Gastroesophageal sphincter (tissue), 3 donors: Measurements from ENCODE around the gene CTIF.

ENCODE experiments used
- EP300 ChIP-seq: sonication (generic); formaldehyde crosslinking; IDR thresholded peaks from one replicate; pipeline ENCODE4 v1.6.1; 2017; ENCODE audit warnings: antibody characterized with exemption, mild to moderate bottlenecking
- POLR2A ChIP-seq, 2 donors: fragments of 450-650 bp; IDR thresholded peaks; one replicate each; pipeline ENCODE4 v1.6.1; 2017; ENCODE audit warnings: antibody characterized with exemption in 2 of 2, mild to moderate bottlenecking in 2 of 2, moderate library complexity in 1 of 2
- TF ChIP-seq, protein P1 (sequence below), 4 experiments: fragments of 200-600 bp in 2 of 4; fragments of 450-650 bp in 2 of 4; sonication (generic) in 1 of 4; IDR thresholded peaks; one replicate each; pipeline ENCODE4 v1.5.1; 2017 to 2019; ENCODE audit warnings: antibody characterized with exemption in 4 of 4, mild to moderate bottlenecking in 2 of 4, moderate library complexity in 2 of 4

DNA sequence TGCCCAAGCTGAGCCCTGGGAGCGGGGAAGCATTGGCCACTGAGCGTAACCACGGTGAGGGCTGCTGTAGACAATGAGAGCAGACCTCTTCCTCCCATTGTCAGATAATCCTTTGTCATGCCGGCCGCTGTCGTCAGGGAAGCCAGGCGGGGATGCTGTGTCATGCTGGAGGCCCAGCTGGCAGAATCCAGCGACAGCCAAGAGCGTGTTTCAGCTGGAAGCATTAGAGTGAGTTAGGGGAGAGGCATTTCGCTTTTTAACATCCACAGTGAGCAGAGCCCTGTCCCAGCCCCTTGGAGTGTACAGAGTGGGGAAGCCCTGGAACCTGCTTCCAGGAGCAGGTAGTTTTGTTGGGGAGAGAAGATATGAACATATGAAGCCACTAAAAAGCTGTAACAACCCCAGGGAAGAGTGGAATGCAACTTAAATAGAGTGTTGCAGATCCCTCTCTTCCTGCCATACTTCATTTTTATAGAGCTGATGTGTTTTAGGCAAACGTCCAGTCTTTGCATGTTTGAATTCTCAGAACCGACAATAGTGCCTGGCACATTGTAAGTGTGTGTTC lies 7.0 kb downstream of the CTIF start:
- no peak for TF ChIP-seq POLR2A (IDR thresholded peaks at IDR 0.05)
- no peak for TF ChIP-seq EP300
- TF ChIP-seq, protein P1, sequence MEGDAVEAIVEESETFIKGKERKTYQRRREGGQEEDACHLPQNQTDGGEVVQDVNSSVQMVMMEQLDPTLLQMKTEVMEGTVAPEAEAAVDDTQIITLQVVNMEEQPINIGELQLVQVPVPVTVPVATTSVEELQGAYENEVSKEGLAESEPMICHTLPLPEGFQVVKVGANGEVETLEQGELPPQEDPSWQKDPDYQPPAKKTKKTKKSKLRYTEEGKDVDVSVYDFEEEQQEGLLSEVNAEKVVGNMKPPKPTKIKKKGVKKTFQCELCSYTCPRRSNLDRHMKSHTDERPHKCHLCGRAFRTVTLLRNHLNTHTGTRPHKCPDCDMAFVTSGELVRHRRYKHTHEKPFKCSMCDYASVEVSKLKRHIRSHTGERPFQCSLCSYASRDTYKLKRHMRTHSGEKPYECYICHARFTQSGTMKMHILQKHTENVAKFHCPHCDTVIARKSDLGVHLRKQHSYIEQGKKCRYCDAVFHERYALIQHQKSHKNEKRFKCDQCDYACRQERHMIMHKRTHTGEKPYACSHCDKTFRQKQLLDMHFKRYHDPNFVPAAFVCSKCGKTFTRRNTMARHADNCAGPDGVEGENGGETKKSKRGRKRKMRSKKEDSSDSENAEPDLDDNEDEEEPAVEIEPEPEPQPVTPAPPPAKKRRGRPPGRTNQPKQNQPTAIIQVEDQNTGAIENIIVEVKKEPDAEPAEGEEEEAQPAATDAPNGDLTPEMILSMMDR (IDR thresholded peaks at IDR 0.05) = no peak
